K562 (cell line): ENCODE measurements around the gene EPB41L4B. TPM values are rescaled to one million over a fixed set of nuclear protein-coding genes. Genes with fewer than 3 reads are reported as not detected.

Experiments
- EP300 ChIP-seq: IDR thresholded peaks from 2 replicates; pipeline ENCODE4 v1.6.1; 2012; ENCODE audit warnings: low read length, improper control_type of control experiment
- ETS2 ChIP-seq: IDR thresholded peaks from 2 replicates; pipeline ENCODE4 v1.6.1; 2016; ENCODE audit warnings: borderline replicate concordance, missing genetic modification characterization, mild to moderate bottlenecking, moderate library complexity, missing compliant biosample characterization; ENCODE audit not compliant: poor library complexity, severe bottlenecking
- POLR2A ChIP-seq: fragments of 450-650 bp; conservative IDR thresholded peaks from 2 replicates; pipeline ENCODE4 v1.6.1; 2016
- REST ChIP-seq, 2 experiments: fragments of 450-650 bp; formaldehyde crosslinking in 1 of 2; IDR thresholded peaks; 2 replicates each; pipeline versions ENCODE4 v1.4.0 to v1.6.1; 2014 to 2020; ENCODE audit warnings: mild to moderate bottlenecking in 2 of 2, borderline replicate concordance in 1 of 2, low read depth in 1 of 2
- ZNF280B ChIP-seq: fragments of 250-450 bp; sonication (Bioruptor Pico); IDR thresholded peaks from 2 replicates; pipeline ENCODE4 v1.5.1; 2021; ENCODE audit warnings: mild to moderate bottlenecking
- ZNF282 ChIP-seq: sonication (generic); formaldehyde crosslinking; IDR thresholded peaks from 2 replicates; pipeline ENCODE4 v1.8.1; 2023; ENCODE audit warnings: missing genetic modification reagents
- ZNF408 ChIP-seq: fragments of 250-450 bp; sonication (Bioruptor Pico); IDR thresholded peaks from 2 replicates; pipeline ENCODE4 v1.4.0; 2020; ENCODE audit warnings: low read depth, mild to moderate bottlenecking, moderate library complexity
- ZSCAN32 ChIP-seq: fragments of 450-650 bp; formaldehyde crosslinking; IDR thresholded peaks from 2 replicates; pipeline ENCODE4 v1.4.0; 2020; ENCODE audit warnings: mild to moderate bottlenecking, moderate library complexity
- polyA plus RNA-seq, 8 experiments: library from polyadenylated mRNA; depleted of rRNA in 4 of 8; stranded (reverse) in 5 of 8; unstranded in 3 of 8; fragments of >200 nt; fragmentation: Nextera tagmentation in 2 of 8; fragmentation: Illumina TruSeq in 1 of 8; extraction: Ambion mirVana in 2 of 8; extraction: Trizol in 1 of 8; gene quantifications; 2 replicates each; pipeline versions ENCODE4 v1.2.1 to v1.2.3, GENCODE V29; 2011 to 2014; ENCODE audit warnings: inconsistent platforms in 1 of 8, missing spikeins in 1 of 8
- total RNA-seq, 7 experiments: library from RNA; depleted of rRNA in 6 of 7; stranded (reverse); fragments of >200 nt in 6 of 7; fragmentation: Illumina TruSeq in 2 of 7; extraction: Trizol in 2 of 7; gene quantifications; 2 replicates each; pipeline versions ENCODE4 v1.2.1 to v1.2.3, GENCODE V29; 2011 to 2021; ENCODE audit warnings: low replicate concordance in 1 of 7

Gene EPB41L4B
- total and polyA plus RNA-seq, 9 of the 15 experiments (the other 6 are each of a cell fraction or from before 2014, with no cell fraction given), result 0.09 to 0.38 (median 0.21) TPM

- TF ChIP-seq REST (IDR thresholded peaks at IDR 0.05; ENCODE audit: borderline replicate concordance), result no peak
- no peak for TF ChIP-seq REST (CRISPR knock-in tag; IDR thresholded peaks at IDR 0.05; ENCODE audit: low read depth)
- TF ChIP-seq EP300, result no peak
- TF ChIP-seq ZNF282 (CRISPR knock-in tag), result no peak
- no peak for TF ChIP-seq ETS2 (tag)
- TF ChIP-seq POLR2A, result no peak
- no peak for TF ChIP-seq ZSCAN32 (CRISPR knock-in tag)
- no peak for TF ChIP-seq ZNF408
- no peak for TF ChIP-seq ZNF280B (CRISPR knock-in tag)
Observed at GRCh38 chr9:109161471-109161870, 159.4 kb downstream of the EPB41L4B start (continued).
